Chondrocyte (in vitro differentiated cells): ENCODE measurements around the gene FBXW5. TPM values are rescaled to one million over a fixed set of nuclear protein-coding genes. Genes with fewer than 3 reads are reported as not detected.

Experiments
- DNase-seq: peaks from one replicate; pipeline ENCODE4 v3.0.0; 2021; ENCODE audit warnings: mixed read lengths, low spot score
- H3K27ac Mint-ChIP-seq: one replicate; pipeline ENCODE4 v1.8.0; 2021; ENCODE audit warnings: mild to moderate bottlenecking, moderate library complexity, mixed read lengths; ENCODE audit not compliant: unreplicated experiment
- H3K27me3 Mint-ChIP-seq: 2 replicates; pipeline ENCODE4 v1.8.0; 2021; ENCODE audit warnings: low read depth, mixed read lengths
- H3K36me3 Mint-ChIP-seq: 2 replicates; pipeline ENCODE4 v1.8.0; 2021; ENCODE audit warnings: low read depth, mixed read lengths
- H3K4me1 Mint-ChIP-seq: 2 replicates; pipeline ENCODE4 v1.8.0; 2021; ENCODE audit warnings: low read depth, mild to moderate bottlenecking, mixed read lengths
- H3K4me3 Mint-ChIP-seq: one replicate; pipeline ENCODE4 v1.8.0; 2021; ENCODE audit warnings: mild to moderate bottlenecking, moderate library complexity, mixed read lengths; ENCODE audit not compliant: unreplicated experiment
- H3K9me3 Mint-ChIP-seq: 2 replicates; pipeline ENCODE4 v1.8.0; 2021; ENCODE audit warnings: low read depth, mixed read lengths
- CTCF ChIP-seq: fragments of 200-600 bp; sonication (generic); IDR thresholded peaks from 2 replicates; pipeline ENCODE4 v1.5.0; 2021; ENCODE audit warnings: antibody characterized with exemption, mild to moderate bottlenecking, moderate library complexity
- total RNA-seq: library from RNA; stranded (reverse); gene quantifications from 3 replicates; pipeline ENCODE4 v1.2.1, GENCODE V29; 2021

FBXW5 gene
- total RNA-seq, 1 donor from 2014 or later: 87.5 TPM

GRCh38 chr9:136979769-136980587 is 35.4 kb upstream of the FBXW5 start:
- Mint-ChIP-seq H3K36me3 (no peaks in the 10 kb centered on the region), H3K27me3 (no peaks in the 10 kb centered on the region)
- DNase-seq: no peak

GRCh38 chr9:136978865-136979544 is 34.5 kb upstream of the FBXW5 start:
- no peak for TF ChIP-seq CTCF

More at GRCh38 chr9:136979769-136980587, 35.4 kb upstream of the FBXW5 start:
- Mint-ChIP-seq H3K4me1 (peaks cover 15% of the 10 kb centered on the region), H3K4me3 (no peak overlapping the region), H3K27ac (no peak overlapping the region), H3K9me3 (no peaks in the 10 kb centered on the region)
- no peak for TF ChIP-seq CTCF

GRCh38 chr9:136978073-136978864 is 33.7 kb upstream of the FBXW5 start:
- Mint-ChIP-seq H3K4me3 (peak overlapping the region; percentile 68), H3K36me3 (no peaks in the 10 kb centered on the region)

More at GRCh38 chr9:136978865-136979544, 34.5 kb upstream of the FBXW5 start:
- H3K9me3 Mint-ChIP-seq: no peaks in the 10 kb centered on the region
- H3K4me3 Mint-ChIP-seq: no peak overlapping the region
- no peak overlapping the region for H3K27ac Mint-ChIP-seq
- H3K27me3 Mint-ChIP-seq: no peaks in the 10 kb centered on the region
- no peak for DNase-seq
- peaks cover 15% of the 10 kb centered on the region for H3K4me1 Mint-ChIP-seq
- H3K36me3 Mint-ChIP-seq: no peaks in the 10 kb centered on the region

GRCh38 chr9:136977649-136978072 is 33.1 kb upstream of the FBXW5 start:
- Mint-ChIP-seq H3K4me1 (peaks cover 15% of the 10 kb centered on the region), H3K36me3 (no peaks in the 10 kb centered on the region), H3K27ac (no peak overlapping the region), H3K9me3 (no peaks in the 10 kb centered on the region), H3K4me3 (peak overlapping the region; percentile 68), H3K27me3 (no peaks in the 10 kb centered on the region)
- no peak for DNase-seq
- no peak for TF ChIP-seq CTCF

More at GRCh38 chr9:136978073-136978864, 33.7 kb upstream of the FBXW5 start:
- TF ChIP-seq CTCF: peak; percentile 8
- DNase-seq: no peak
- Mint-ChIP-seq H3K27ac (no peak overlapping the region), H3K9me3 (no peaks in the 10 kb centered on the region), H3K27me3 (no peaks in the 10 kb centered on the region), H3K4me1 (peaks cover 15% of the 10 kb centered on the region)

- H3K36me3 Mint-ChIP-seq: no peaks in the 10 kb centered on the region
- H3K9me3 Mint-ChIP-seq: no peaks in the 10 kb centered on the region
Observed at GRCh38 chr9:136977223-136977622, 32.7 kb upstream of the FBXW5 start, which contains the start of gene PTGDS. TSS of gene PTGDS (plus strand) at chr9:136977504. CDS start at chr9:136977579, 75 bp downstream.

More at GRCh38 chr9:136977223-136977622, 32.7 kb upstream of the FBXW5 start, which contains the start of gene PTGDS:
- no peaks in the 10 kb centered on the region for H3K27me3 Mint-ChIP-seq
- H3K27ac Mint-ChIP-seq: no peak within 1 kb of the TSS
- peak within 1 kb of the TSS; percentile 68 for H3K4me3 Mint-ChIP-seq
- H3K4me1 Mint-ChIP-seq: peaks cover 15% of the 10 kb centered on the region
- no peak for TF ChIP-seq CTCF
- DNase-seq: no peak
